Liver (tissue), 9 donors: Measurements from ENCODE around the gene MAMDC2. TPM values are rescaled to one million over a fixed set of nuclear protein-coding genes. Genes with fewer than 3 reads are reported as not detected.

Experiments used
- DNase-seq: peaks from one replicate; pipeline ENCODE4 v3.0.0-alpha.2; 2017; ENCODE audit warnings: low spot score
- H3K27ac ChIP-seq, 2 donors: one replicate each; pipeline ENCODE4 v1.7.0; 2013; ENCODE audit warnings: inconsistent platforms in 2 of 2, low read length in 2 of 2, control low read depth in 1 of 2, low read depth in 1 of 2, mild to moderate bottlenecking in 1 of 2
- H3K27me3 ChIP-seq, 4 donors: one replicate each; pipeline versions ENCODE4 v1.6.1 to v1.7.0; 2013; ENCODE audit warnings: low read length in 3 of 4, inconsistent platforms in 1 of 4, mild to moderate bottlenecking in 1 of 4, moderate library complexity in 1 of 4; ENCODE audit not compliant: control insufficient read depth in 4 of 4, insufficient read depth in 4 of 4
- H3K36me3 ChIP-seq, 4 donors: one replicate each; pipeline versions ENCODE4 v1.6.1 to v1.7.0; 2013; ENCODE audit warnings: low read length in 3 of 4, mild to moderate bottlenecking in 3 of 4, low read depth in 1 of 4, moderate library complexity in 1 of 4; ENCODE audit not compliant: control insufficient read depth in 4 of 4, insufficient read depth in 3 of 4
- H3K4me1 ChIP-seq, 4 donors: one replicate each; pipeline versions ENCODE4 v1.6.1 to v1.7.0; 2013; ENCODE audit warnings: low read length in 3 of 4, mild to moderate bottlenecking in 3 of 4, moderate library complexity in 1 of 4; ENCODE audit not compliant: control insufficient read depth in 4 of 4, insufficient read depth in 4 of 4
- H3K4me3 ChIP-seq, 3 donors: one replicate each; pipeline versions ENCODE4 v1.6.1 to v1.7.0; 2013; ENCODE audit warnings: low read length in 3 of 3, control low read depth in 1 of 3, low read depth in 1 of 3, mild to moderate bottlenecking in 1 of 3
- H3K9ac ChIP-seq, 2 donors: one replicate each; pipeline ENCODE4 v1.7.0; 2013; ENCODE audit warnings: low read length in 2 of 2, mild to moderate bottlenecking in 2 of 2, moderate library complexity in 2 of 2, control low read depth in 1 of 2, low read depth in 1 of 2
- H3K9me3 ChIP-seq, 4 donors: one replicate each; pipeline versions ENCODE4 v1.6.1 to v1.7.0; 2013; ENCODE audit warnings: low read length in 3 of 4; ENCODE audit not compliant: control insufficient read depth in 4 of 4
- EGR1 ChIP-seq, 2 donors: IDR thresholded peaks; 2 replicates each; pipeline ENCODE4 v1.6.1; 2016 to 2018; ENCODE audit warnings: antibody characterized with exemption in 2 of 2, low read depth in 2 of 2
- FOXA1 ChIP-seq: IDR thresholded peaks from 2 replicates; pipeline ENCODE4 v1.6.1; 2016; ENCODE audit warnings: antibody characterized with exemption
- FOXA2 ChIP-seq: IDR thresholded peaks from 2 replicates; pipeline ENCODE4 v1.6.1; 2016; ENCODE audit warnings: antibody characterized with exemption
- GABPA ChIP-seq, 2 donors: IDR thresholded peaks in 1 of 2; conservative IDR thresholded peaks in 1 of 2; 2 replicates each; pipeline ENCODE4 v1.6.1; 2016; ENCODE audit warnings: antibody characterized with exemption in 2 of 2, mild to moderate bottlenecking in 1 of 2, moderate library complexity in 1 of 2
- HNF4A ChIP-seq, 2 donors: conservative IDR thresholded peaks; 2 replicates each; pipeline ENCODE4 v1.6.1; 2016; ENCODE audit warnings: antibody characterized with exemption in 2 of 2, mild to moderate bottlenecking in 2 of 2
- HNF4G ChIP-seq: IDR thresholded peaks from 2 replicates; pipeline ENCODE4 v1.6.1; 2016; ENCODE audit warnings: antibody characterized with exemption
- JUND ChIP-seq, 2 donors: IDR thresholded peaks; 2 replicates each; pipeline ENCODE4 v1.6.1; 2016; ENCODE audit warnings: antibody characterized with exemption in 2 of 2
- NR2F2 ChIP-seq: IDR thresholded peaks from 2 replicates; pipeline ENCODE4 v1.6.1; 2016; ENCODE audit warnings: antibody characterized with exemption
- RAD21 ChIP-seq, 2 donors: IDR thresholded peaks; 2 replicates each; pipeline ENCODE4 v1.6.1; 2016; ENCODE audit warnings: antibody characterized with exemption in 2 of 2, mild to moderate bottlenecking in 2 of 2
- RXRA ChIP-seq, 2 donors: IDR thresholded peaks; 2 replicates each; pipeline ENCODE4 v1.6.1; 2017 to 2018; ENCODE audit warnings: antibody characterized with exemption in 2 of 2, mild to moderate bottlenecking in 1 of 2
- SP1 ChIP-seq: IDR thresholded peaks from 2 replicates; pipeline ENCODE4 v1.6.1; 2018; ENCODE audit warnings: antibody characterized with exemption, mild to moderate bottlenecking
- TAF1 ChIP-seq: conservative IDR thresholded peaks from 2 replicates; pipeline ENCODE4 v1.6.1; 2016; ENCODE audit warnings: antibody characterized with exemption, mild to moderate bottlenecking
- YY1 ChIP-seq: IDR thresholded peaks from 2 replicates; pipeline ENCODE4 v1.6.1; 2016; ENCODE audit warnings: antibody characterized with exemption, mild to moderate bottlenecking
- WGBS: extraction: QIAGEN DNeasy Blood & Tissue Kit; methylation state at CpG from one replicate; pipeline ENCODE4 v1.1.7; 2013; 5-methylcytosine and 5-hydroxymethylcytosine counted together
- polyA plus RNA-seq, 2 donors: library from polyadenylated mRNA; stranded (reverse) in 1 of 2; unstranded in 1 of 2; fragments of 200-250 nt in 1 of 2; fragments of >200 nt in 1 of 2; fragmentation: Nextera tagmentation in 1 of 2; extraction: Ambion mirVana in 1 of 2; gene quantifications; one replicate each; pipeline versions ENCODE4 v1.2.1 to v1.2.3, GENCODE V29; 2013 to 2015
- total RNA-seq, 2 donors: library from RNA; depleted of rRNA; stranded (reverse); fragments of >200 nt; gene quantifications; one replicate each; pipeline ENCODE4 v1.2.3, GENCODE V29; 2014
- TF ChIP-seq, protein P1 (sequence below): IDR thresholded peaks from 2 replicates; pipeline ENCODE4 v1.6.1; 2016; ENCODE audit warnings: antibody characterized with exemption
- TF ChIP-seq, protein P2 (sequence below): IDR thresholded peaks from 2 replicates; pipeline ENCODE4 v1.6.1; 2016; ENCODE audit warnings: antibody characterized with exemption
- TF ChIP-seq, protein P3 (sequence below): IDR thresholded peaks from 2 replicates; pipeline ENCODE4 v1.6.1; 2016; ENCODE audit warnings: antibody characterized with exemption, mild to moderate bottlenecking
- TF ChIP-seq, protein P4 (sequence below): fragments of 150-350 bp; IDR thresholded peaks from 2 replicates; pipeline ENCODE4 v1.5.1; 2017; ENCODE audit warnings: improper control_type of control experiment, low read depth, low read length; ENCODE audit not compliant: missing input control
- TF ChIP-seq, protein P5 (sequence below): IDR thresholded peaks from 2 replicates; pipeline ENCODE4 v1.6.1; 2016; ENCODE audit warnings: antibody characterized with exemption
- donor health status: healthy.
- donor health status: healthy.
- donor health status: healthy.
- donor health status: healthy.
- donor health status: healthy.

Gene MAMDC2
- total and polyA plus RNA-seq, 4 donors: 0.28 to 4.4 (median 1.0) TPM

DNA sequence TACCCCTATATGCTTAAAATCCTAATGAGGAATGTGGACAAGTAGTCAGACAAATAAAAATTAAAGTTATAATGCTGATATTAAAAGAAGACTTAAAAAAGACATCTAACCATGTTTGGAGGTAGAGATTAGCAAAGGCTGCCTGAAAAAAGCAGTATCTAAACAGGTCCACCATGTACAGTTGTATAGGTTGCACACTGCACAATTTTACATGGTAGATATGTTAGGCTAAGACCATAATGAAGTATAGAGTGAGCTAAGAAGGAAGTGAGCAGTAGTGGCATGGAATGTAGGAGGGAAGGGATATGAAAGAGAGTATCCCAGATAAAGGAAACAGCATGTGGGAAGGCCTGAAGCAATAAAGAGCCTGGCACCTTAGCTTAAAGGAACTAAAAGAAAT lies 51.1 kb downstream of the MAMDC2 start (continued):
- TF ChIP-seq, protein P1, sequence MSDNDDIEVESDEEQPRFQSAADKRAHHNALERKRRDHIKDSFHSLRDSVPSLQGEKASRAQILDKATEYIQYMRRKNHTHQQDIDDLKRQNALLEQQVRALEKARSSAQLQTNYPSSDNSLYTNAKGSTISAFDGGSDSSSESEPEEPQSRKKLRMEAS: no peak

DNA sequence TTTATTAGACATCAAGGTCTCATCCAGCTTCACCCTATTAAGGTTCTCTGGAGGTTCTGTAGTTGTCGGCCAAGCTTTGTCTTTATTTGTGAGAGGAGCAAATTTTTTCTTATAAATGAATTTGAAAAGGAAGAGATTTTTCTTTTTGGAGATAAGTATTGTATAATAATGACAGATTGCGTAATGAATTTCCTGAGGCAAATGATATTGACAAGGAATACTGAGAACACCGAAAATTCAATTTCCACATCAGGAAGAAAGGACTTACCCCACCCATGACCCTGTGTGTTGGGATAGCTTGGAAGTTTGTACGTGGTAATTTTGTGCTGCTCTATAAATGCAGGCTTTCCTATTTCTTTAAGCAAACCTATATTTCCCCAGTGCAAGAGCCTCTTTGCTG lies 53.5 kb downstream of the MAMDC2 start:
- no peaks in the 10 kb centered on the region for H3K4me1 ChIP-seq
- no peak for TF ChIP-seq HNF4A (conservative IDR thresholded peaks at IDR 0.05)
- TF ChIP-seq, protein P1: no peak
- no peaks in the 10 kb centered on the region for H3K27me3 ChIP-seq
- DNase-seq: no peak
- H3K9ac ChIP-seq: no peak overlapping the region
- no peak overlapping the region for H3K4me3 ChIP-seq
- H3K36me3 ChIP-seq: no peaks in the 10 kb centered on the region
- no peaks in the 10 kb centered on the region for H3K9me3 ChIP-seq
- H3K27ac ChIP-seq: no peak overlapping the region
- 72% methylated on average over 4 of the region's 4 CpGs for WGBS

DNA sequence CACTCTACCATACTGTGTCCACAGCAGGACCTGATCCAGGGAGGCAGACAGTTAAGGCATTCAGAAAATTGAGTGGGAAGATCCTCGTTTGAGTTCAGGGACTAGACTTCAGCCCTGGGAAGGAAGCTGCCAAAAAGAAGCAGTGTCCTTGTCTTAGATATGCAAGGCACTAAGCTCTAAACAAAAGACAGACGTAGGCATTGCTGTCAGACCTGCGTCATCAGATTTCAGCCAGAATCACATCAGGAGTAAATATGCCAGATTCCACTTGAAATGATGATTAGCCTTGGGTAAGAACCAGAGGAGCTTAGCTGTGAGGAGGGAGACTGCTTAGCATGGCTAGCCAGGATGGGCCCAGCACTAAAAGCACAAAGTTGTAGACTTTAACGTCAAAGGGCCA lies 56.7 kb downstream of the MAMDC2 start:
- H3K27me3 ChIP-seq: no peaks in the 10 kb centered on the region
- H3K4me3 ChIP-seq: no peak overlapping the region
- TF ChIP-seq, protein P2, sequence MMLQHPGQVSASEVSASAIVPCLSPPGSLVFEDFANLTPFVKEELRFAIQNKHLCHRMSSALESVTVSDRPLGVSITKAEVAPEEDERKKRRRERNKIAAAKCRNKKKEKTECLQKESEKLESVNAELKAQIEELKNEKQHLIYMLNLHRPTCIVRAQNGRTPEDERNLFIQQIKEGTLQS: no peak
- TF ChIP-seq, protein P1: no peak
- no peak for TF ChIP-seq RAD21 (IDR thresholded peaks at IDR 0.05)
- TF ChIP-seq NR2F2: no peak
- TF ChIP-seq, protein P3, sequence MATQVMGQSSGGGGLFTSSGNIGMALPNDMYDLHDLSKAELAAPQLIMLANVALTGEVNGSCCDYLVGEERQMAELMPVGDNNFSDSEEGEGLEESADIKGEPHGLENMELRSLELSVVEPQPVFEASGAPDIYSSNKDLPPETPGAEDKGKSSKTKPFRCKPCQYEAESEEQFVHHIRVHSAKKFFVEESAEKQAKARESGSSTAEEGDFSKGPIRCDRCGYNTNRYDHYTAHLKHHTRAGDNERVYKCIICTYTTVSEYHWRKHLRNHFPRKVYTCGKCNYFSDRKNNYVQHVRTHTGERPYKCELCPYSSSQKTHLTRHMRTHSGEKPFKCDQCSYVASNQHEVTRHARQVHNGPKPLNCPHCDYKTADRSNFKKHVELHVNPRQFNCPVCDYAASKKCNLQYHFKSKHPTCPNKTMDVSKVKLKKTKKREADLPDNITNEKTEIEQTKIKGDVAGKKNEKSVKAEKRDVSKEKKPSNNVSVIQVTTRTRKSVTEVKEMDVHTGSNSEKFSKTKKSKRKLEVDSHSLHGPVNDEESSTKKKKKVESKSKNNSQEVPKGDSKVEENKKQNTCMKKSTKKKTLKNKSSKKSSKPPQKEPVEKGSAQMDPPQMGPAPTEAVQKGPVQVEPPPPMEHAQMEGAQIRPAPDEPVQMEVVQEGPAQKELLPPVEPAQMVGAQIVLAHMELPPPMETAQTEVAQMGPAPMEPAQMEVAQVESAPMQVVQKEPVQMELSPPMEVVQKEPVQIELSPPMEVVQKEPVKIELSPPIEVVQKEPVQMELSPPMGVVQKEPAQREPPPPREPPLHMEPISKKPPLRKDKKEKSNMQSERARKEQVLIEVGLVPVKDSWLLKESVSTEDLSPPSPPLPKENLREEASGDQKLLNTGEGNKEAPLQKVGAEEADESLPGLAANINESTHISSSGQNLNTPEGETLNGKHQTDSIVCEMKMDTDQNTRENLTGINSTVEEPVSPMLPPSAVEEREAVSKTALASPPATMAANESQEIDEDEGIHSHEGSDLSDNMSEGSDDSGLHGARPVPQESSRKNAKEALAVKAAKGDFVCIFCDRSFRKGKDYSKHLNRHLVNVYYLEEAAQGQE: no peak
- no peak for TF ChIP-seq SP1
- no peak for TF ChIP-seq EGR1 (IDR thresholded peaks at IDR 0.05; ENCODE audit: low read depth in 2 of 2)
- no peak for TF ChIP-seq FOXA1
- no peak for TF ChIP-seq TAF1
- TF ChIP-seq HNF4G: no peak
- TF ChIP-seq, protein P4, sequence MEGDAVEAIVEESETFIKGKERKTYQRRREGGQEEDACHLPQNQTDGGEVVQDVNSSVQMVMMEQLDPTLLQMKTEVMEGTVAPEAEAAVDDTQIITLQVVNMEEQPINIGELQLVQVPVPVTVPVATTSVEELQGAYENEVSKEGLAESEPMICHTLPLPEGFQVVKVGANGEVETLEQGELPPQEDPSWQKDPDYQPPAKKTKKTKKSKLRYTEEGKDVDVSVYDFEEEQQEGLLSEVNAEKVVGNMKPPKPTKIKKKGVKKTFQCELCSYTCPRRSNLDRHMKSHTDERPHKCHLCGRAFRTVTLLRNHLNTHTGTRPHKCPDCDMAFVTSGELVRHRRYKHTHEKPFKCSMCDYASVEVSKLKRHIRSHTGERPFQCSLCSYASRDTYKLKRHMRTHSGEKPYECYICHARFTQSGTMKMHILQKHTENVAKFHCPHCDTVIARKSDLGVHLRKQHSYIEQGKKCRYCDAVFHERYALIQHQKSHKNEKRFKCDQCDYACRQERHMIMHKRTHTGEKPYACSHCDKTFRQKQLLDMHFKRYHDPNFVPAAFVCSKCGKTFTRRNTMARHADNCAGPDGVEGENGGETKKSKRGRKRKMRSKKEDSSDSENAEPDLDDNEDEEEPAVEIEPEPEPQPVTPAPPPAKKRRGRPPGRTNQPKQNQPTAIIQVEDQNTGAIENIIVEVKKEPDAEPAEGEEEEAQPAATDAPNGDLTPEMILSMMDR: no peak
- TF ChIP-seq, protein P5, sequence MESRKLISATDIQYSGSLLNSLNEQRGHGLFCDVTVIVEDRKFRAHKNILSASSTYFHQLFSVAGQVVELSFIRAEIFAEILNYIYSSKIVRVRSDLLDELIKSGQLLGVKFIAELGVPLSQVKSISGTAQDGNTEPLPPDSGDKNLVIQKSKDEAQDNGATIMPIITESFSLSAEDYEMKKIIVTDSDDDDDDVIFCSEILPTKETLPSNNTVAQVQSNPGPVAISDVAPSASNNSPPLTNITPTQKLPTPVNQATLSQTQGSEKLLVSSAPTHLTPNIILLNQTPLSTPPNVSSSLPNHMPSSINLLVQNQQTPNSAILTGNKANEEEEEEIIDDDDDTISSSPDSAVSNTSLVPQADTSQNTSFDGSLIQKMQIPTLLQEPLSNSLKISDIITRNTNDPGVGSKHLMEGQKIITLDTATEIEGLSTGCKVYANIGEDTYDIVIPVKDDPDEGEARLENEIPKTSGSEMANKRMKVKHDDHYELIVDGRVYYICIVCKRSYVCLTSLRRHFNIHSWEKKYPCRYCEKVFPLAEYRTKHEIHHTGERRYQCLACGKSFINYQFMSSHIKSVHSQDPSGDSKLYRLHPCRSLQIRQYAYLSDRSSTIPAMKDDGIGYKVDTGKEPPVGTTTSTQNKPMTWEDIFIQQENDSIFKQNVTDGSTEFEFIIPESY: no peak
- TF ChIP-seq FOXA2: no peak
- no peak for TF ChIP-seq RXRA (IDR thresholded peaks at IDR 0.05)
- TF ChIP-seq GABPA (IDR thresholded peaks at IDR 0.05 in 1 of 2, conservative IDR thresholded peaks at IDR 0.05 in 1 of 2): no peak
- TF ChIP-seq HNF4A (conservative IDR thresholded peaks at IDR 0.05): no peak
- TF ChIP-seq JUND (IDR thresholded peaks at IDR 0.05): no peak
- no peak for TF ChIP-seq YY1
- no peaks in the 10 kb centered on the region for H3K4me1 ChIP-seq
- H3K9me3 ChIP-seq: no peaks in the 10 kb centered on the region
- H3K27ac ChIP-seq: no peak overlapping the region
- H3K9ac ChIP-seq: no peak overlapping the region
- no peaks in the 10 kb centered on the region for H3K36me3 ChIP-seq
- DNase-seq: no peak
- 77% methylated on average over 4 of the region's 4 CpGs for WGBS
